HepG2 (cell line): ENCODE data around the gene EGF.

Experiments
- ATF3 ChIP-seq: sonication (generic); formaldehyde crosslinking; IDR thresholded peaks from 2 replicates; pipeline ENCODE4 v1.4.0; 2020; ENCODE audit warnings: missing genetic modification reagents
- BHLHE40 ChIP-seq: IDR thresholded peaks from 2 replicates; pipeline ENCODE4 v1.6.1; 2011; ENCODE audit warnings: low read length, improper control_type of control experiment
- EHMT2 ChIP-seq: fragments of 200-600 bp; sonication (generic); IDR thresholded peaks from 2 replicates; pipeline ENCODE4 v1.7.0; 2017; ENCODE audit warnings: antibody characterized with exemption, low read depth, low read length, borderline replicate concordance
- EP300 ChIP-seq, 3 experiments: sonication (generic) in 1 of 3; formaldehyde crosslinking in 1 of 3; IDR thresholded peaks; 2 replicates each; pipeline versions ENCODE4 v1.5.1 to v1.6.1; 2011 to 2020; ENCODE audit warnings: low read depth in 2 of 3, low read length in 2 of 3, borderline replicate concordance in 1 of 3, improper control_type of control experiment in 1 of 3, mild to moderate bottlenecking in 1 of 3, missing genetic modification reagents in 1 of 3, moderate library complexity in 1 of 3
- GABPA ChIP-seq, 2 experiments: IDR thresholded peaks; 2 replicates each; pipeline ENCODE4 v1.6.1; 2011 to 2016; ENCODE audit warnings: low read depth in 2 of 2, low read length in 1 of 2, missing biosample characterization in 1 of 2, missing genetic modification characterization in 1 of 2
- KDM1A ChIP-seq: IDR thresholded peaks from 2 replicates; pipeline ENCODE4 v1.6.1; 2016; ENCODE audit warnings: missing compliant biosample characterization
- RAD21 ChIP-seq: fragments of 450-650 bp; formaldehyde crosslinking; IDR thresholded peaks from 2 replicates; pipeline ENCODE4 v1.5.0; 2020; ENCODE audit warnings: mild to moderate bottlenecking
- REST ChIP-seq, 2 experiments: IDR thresholded peaks; 2 replicates each; pipeline ENCODE4 v1.6.1; 2011 to 2012; ENCODE audit warnings: low read length in 2 of 2, borderline replicate concordance in 1 of 2, low read depth in 1 of 2, mild to moderate bottlenecking in 1 of 2, moderate library complexity in 1 of 2
- RFX5 ChIP-seq: IDR thresholded peaks from 2 replicates; pipeline ENCODE4 v1.6.1; 2011; ENCODE audit warnings: low read depth, low read length, improper control_type of control experiment
- TGIF2 ChIP-seq: IDR thresholded peaks from 2 replicates; pipeline ENCODE4 v1.6.1; 2016; ENCODE audit warnings: control low read depth, missing compliant biosample characterization
- ZBTB38 ChIP-seq: sonication (generic); formaldehyde crosslinking; IDR thresholded peaks from 2 replicates; pipeline ENCODE4 v1.5.1; 2020; ENCODE audit warnings: mild to moderate bottlenecking, missing genetic modification reagents
- ZNF335 ChIP-seq: sonication (generic); formaldehyde crosslinking; IDR thresholded peaks from 2 replicates; pipeline ENCODE4 v1.4.0; 2020; ENCODE audit warnings: missing genetic modification reagents

GRCh38 chr4:110019153-110019552 is 106.5 kb downstream of the EGF start:
- TF ChIP-seq RAD21 (CRISPR knock-in tag) (no peak), REST (IDR thresholded peaks at IDR 0.05; ENCODE audit: borderline replicate concordance in 1 of 2, low read depth in 1 of 2, low read length in 2 of 2) (no peak), BHLHE40 (no peak), EP300 (IDR thresholded peaks at IDR 0.05; ENCODE audit: low read depth in 2 of 2, low read length in 2 of 2) (no peak), EP300 (CRISPR knock-in tag; IDR thresholded peaks at IDR 0.05; ENCODE audit: borderline replicate concordance) (no peak), ATF3 (CRISPR knock-in tag) (no peak), ZNF335 (CRISPR knock-in tag) (no peak), TGIF2 (no peak), GABPA (IDR thresholded peaks at IDR 0.05; ENCODE audit: low read depth, low read length) (no peak), GABPA (CRISPR knock-in tag; IDR thresholded peaks at IDR 0.05; ENCODE audit: low read depth) (no peak), EHMT2 (no peak), RFX5 (no peak), ZBTB38 (no peak), KDM1A (no peak)
